ENCODE results near the gene GALNT18.

The GALNT18 gene

GRCh38 chr11:11441091-11441490, 180.7 kb downstream of the GALNT18 start:
- Histone ChIP-seq H2AFZ (ENCODE audit: low read depth) (no peak overlapping the region), H3K4me2 (no peak overlapping the region), H3K27me3 (ENCODE audit: insufficient read depth, low read depth) (no peaks in the 10 kb centered on the region), H3K36me3 (ENCODE audit: insufficient read depth) (no peaks in the 10 kb centered on the region), H4K20me1 (ENCODE audit: insufficient read depth) (no peaks in the 10 kb centered on the region), H3K9ac (no peak overlapping the region), H3K4me1 (ENCODE audit: low read depth, poor library complexity, severe bottlenecking) (no peaks in the 10 kb centered on the region), H3K4me3 (IDR thresholded peaks at IDR 0.05; ENCODE audit: insufficient read depth, low read depth, low read length) (no peak overlapping the region), H3K27ac (no peak overlapping the region), H3K79me2 (ENCODE audit: insufficient read depth, low read depth) (no peaks in the 10 kb centered on the region)
- TF ChIP-seq CTCF (conservative IDR thresholded peaks at IDR 0.05; ENCODE audit: low read depth, low read length), result no peak

- Histone ChIP-seq H3K27ac (no peak overlapping the region), H3K27me3 (ENCODE audit: insufficient read depth, low read depth) (no peaks in the 10 kb centered on the region), H3K9ac (no peak overlapping the region), H3K79me2 (ENCODE audit: insufficient read depth, low read depth) (no peaks in the 10 kb centered on the region), H3K4me3 (IDR thresholded peaks at IDR 0.05; ENCODE audit: insufficient read depth, low read depth, low read length) (no peak overlapping the region), H4K20me1 (ENCODE audit: insufficient read depth) (no peaks in the 10 kb centered on the region), H2AFZ (ENCODE audit: low read depth) (no peak overlapping the region), H3K36me3 (ENCODE audit: insufficient read depth) (no peaks in the 10 kb centered on the region), H3K4me2 (no peak overlapping the region), H3K4me1 (ENCODE audit: low read depth, poor library complexity, severe bottlenecking) (no peaks in the 10 kb centered on the region)
- no peak for TF ChIP-seq CTCF (conservative IDR thresholded peaks at IDR 0.05; ENCODE audit: low read depth, low read length)
These were observed 181.7 kb downstream of the GALNT18 start for GRCh38 chr11:11440144-11440543.

- Histone ChIP-seq H3K79me2 (ENCODE audit: insufficient read depth, low read depth) (no peaks in the 10 kb centered on the region), H3K4me1 (ENCODE audit: low read depth, poor library complexity, severe bottlenecking) (no peaks in the 10 kb centered on the region), H3K36me3 (ENCODE audit: insufficient read depth) (no peaks in the 10 kb centered on the region), H3K9ac (no peak overlapping the region), H4K20me1 (ENCODE audit: insufficient read depth) (no peaks in the 10 kb centered on the region), H3K4me3 (IDR thresholded peaks at IDR 0.05; ENCODE audit: insufficient read depth, low read depth, low read length) (no peak overlapping the region), H3K4me2 (no peak overlapping the region), H3K27me3 (ENCODE audit: insufficient read depth, low read depth) (no peaks in the 10 kb centered on the region), H3K27ac (no peak overlapping the region), H2AFZ (ENCODE audit: low read depth) (no peak overlapping the region)
- no peak for TF ChIP-seq CTCF (conservative IDR thresholded peaks at IDR 0.05; ENCODE audit: low read depth, low read length)
These were observed 182.2 kb downstream of the GALNT18 start for GRCh38 chr11:11439591-11439990.

- H2AFZ ChIP-seq (ENCODE audit: low read depth), result no peak overlapping the region
- no peaks in the 10 kb centered on the region for H3K36me3 ChIP-seq (ENCODE audit: insufficient read depth)
- H3K4me1 ChIP-seq (ENCODE audit: low read depth, poor library complexity, severe bottlenecking), result no peaks in the 10 kb centered on the region
- no peak overlapping the region for H3K4me3 ChIP-seq (IDR thresholded peaks at IDR 0.05; ENCODE audit: insufficient read depth, low read depth, low read length)
- no peak overlapping the region for H3K4me2 ChIP-seq
- no peak for TF ChIP-seq CTCF (conservative IDR thresholded peaks at IDR 0.05; ENCODE audit: low read depth, low read length)
- H3K27me3 ChIP-seq (ENCODE audit: insufficient read depth, low read depth), result no peaks in the 10 kb centered on the region
- H3K27ac ChIP-seq, result no peak overlapping the region
- H3K9ac ChIP-seq, result no peak overlapping the region
- no peaks in the 10 kb centered on the region for H4K20me1 ChIP-seq (ENCODE audit: insufficient read depth)
- no peaks in the 10 kb centered on the region for H3K79me2 ChIP-seq (ENCODE audit: insufficient read depth, low read depth)
These were observed 185.0 kb downstream of the GALNT18 start for GRCh38 chr11:11436715-11437313.

Data from KMS-11 (cell line).